SK-N-MC (cell line): ENCODE results near the gene HINT3.

ENCODE experiments used
- EZH2 ChIP-seq: fragments of 200-600 bp; sonication (generic); IDR thresholded peaks from one replicate; pipeline ENCODE4 v1.6.1; 2017; ENCODE audit warnings: antibody characterized with exemption
- POLR2AphosphoS5 ChIP-seq: IDR thresholded peaks from 2 replicates; pipeline ENCODE4 v1.6.1; 2012; ENCODE audit warnings: mild to moderate bottlenecking, low read depth, low read length, borderline replicate concordance

- TF ChIP-seq EZH2, result no peak
- no peak for TF ChIP-seq POLR2AphosphoS5
Measured at GRCh38 chr6:125963817-125964216, 7.2 kb downstream of the HINT3 start.
